HEK293 (cell line): ENCODE measurements around the gene TOP3B.

Experiments
- CTCF ChIP-seq: fragments of 450-650 bp; formaldehyde crosslinking; IDR thresholded peaks from 2 replicates; pipeline ENCODE4 v1.5.1; 2016; ENCODE audit warnings: missing biosample characterization, missing genetic modification characterization
- MEIS1 ChIP-seq: sonication (generic); formaldehyde crosslinking; IDR thresholded peaks from 2 replicates; pipeline ENCODE4 v1.8.1; 2022; ENCODE audit warnings: missing genetic modification reagents, mild to moderate bottlenecking, borderline replicate concordance
- WT1 ChIP-seq: fragments of 450-650 bp; formaldehyde crosslinking; IDR thresholded peaks from 2 replicates; pipeline ENCODE4 v1.5.1; 2016; ENCODE audit warnings: missing biosample characterization, missing genetic modification characterization
- ZNF174 ChIP-seq: fragments of 450-650 bp; formaldehyde crosslinking; IDR thresholded peaks from 2 replicates; pipeline ENCODE4 v1.5.0; 2017; ENCODE audit warnings: missing biosample characterization, mild to moderate bottlenecking, missing genetic modification characterization
- ZNF366 ChIP-seq: fragments of 450-650 bp; formaldehyde crosslinking; conservative IDR thresholded peaks from 2 replicates; pipeline ENCODE4 v1.5.1; 2016; ENCODE audit warnings: missing biosample characterization, missing genetic modification characterization
- ZNF416 ChIP-seq: fragments of 450-650 bp; formaldehyde crosslinking; IDR thresholded peaks from 2 replicates; pipeline ENCODE4 v1.5.1; 2016; ENCODE audit warnings: missing biosample characterization, missing genetic modification characterization
- ZNF423 ChIP-seq: fragments of 450-650 bp; formaldehyde crosslinking; IDR thresholded peaks from 2 replicates; pipeline ENCODE4 v1.5.1; 2016; ENCODE audit warnings: missing biosample characterization, missing genetic modification characterization
- ZNF521 ChIP-seq: fragments of 450-650 bp; formaldehyde crosslinking; IDR thresholded peaks from 2 replicates; pipeline ENCODE4 v1.5.1; 2017; ENCODE audit warnings: missing biosample characterization, mild to moderate bottlenecking, missing genetic modification characterization
- TF ChIP-seq, protein P1 (sequence below): fragments of 450-650 bp; formaldehyde crosslinking; IDR thresholded peaks from 2 replicates; pipeline ENCODE4 v1.5.1; 2016; ENCODE audit warnings: missing biosample characterization, missing genetic modification characterization

- TF ChIP-seq CTCF (tag by site-specific recombination), result no peak
- no peak for TF ChIP-seq MEIS1 (CRISPR knock-in tag)
- TF ChIP-seq ZNF416 (tag by site-specific recombination), result no peak
- TF ChIP-seq ZNF174 (tag by site-specific recombination), result no peak
- TF ChIP-seq, protein P1, sequence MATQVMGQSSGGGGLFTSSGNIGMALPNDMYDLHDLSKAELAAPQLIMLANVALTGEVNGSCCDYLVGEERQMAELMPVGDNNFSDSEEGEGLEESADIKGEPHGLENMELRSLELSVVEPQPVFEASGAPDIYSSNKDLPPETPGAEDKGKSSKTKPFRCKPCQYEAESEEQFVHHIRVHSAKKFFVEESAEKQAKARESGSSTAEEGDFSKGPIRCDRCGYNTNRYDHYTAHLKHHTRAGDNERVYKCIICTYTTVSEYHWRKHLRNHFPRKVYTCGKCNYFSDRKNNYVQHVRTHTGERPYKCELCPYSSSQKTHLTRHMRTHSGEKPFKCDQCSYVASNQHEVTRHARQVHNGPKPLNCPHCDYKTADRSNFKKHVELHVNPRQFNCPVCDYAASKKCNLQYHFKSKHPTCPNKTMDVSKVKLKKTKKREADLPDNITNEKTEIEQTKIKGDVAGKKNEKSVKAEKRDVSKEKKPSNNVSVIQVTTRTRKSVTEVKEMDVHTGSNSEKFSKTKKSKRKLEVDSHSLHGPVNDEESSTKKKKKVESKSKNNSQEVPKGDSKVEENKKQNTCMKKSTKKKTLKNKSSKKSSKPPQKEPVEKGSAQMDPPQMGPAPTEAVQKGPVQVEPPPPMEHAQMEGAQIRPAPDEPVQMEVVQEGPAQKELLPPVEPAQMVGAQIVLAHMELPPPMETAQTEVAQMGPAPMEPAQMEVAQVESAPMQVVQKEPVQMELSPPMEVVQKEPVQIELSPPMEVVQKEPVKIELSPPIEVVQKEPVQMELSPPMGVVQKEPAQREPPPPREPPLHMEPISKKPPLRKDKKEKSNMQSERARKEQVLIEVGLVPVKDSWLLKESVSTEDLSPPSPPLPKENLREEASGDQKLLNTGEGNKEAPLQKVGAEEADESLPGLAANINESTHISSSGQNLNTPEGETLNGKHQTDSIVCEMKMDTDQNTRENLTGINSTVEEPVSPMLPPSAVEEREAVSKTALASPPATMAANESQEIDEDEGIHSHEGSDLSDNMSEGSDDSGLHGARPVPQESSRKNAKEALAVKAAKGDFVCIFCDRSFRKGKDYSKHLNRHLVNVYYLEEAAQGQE (tag by site-specific recombination), result no peak
- no peak for TF ChIP-seq ZNF521 (tag by site-specific recombination)
- TF ChIP-seq ZNF366 (tag by site-specific recombination), result no peak
- no peak for TF ChIP-seq ZNF423 (tag by site-specific recombination)
- no peak for TF ChIP-seq WT1 (tag by site-specific recombination)
Measured at GRCh38 chr22:21951931-21952465, 30.6 kb downstream of the TOP3B start.
